Natural killer cell treated with Interleukin-12 subunit alpha and Interleukin-12 subunit beta and Interleukin-15 and Interleukin-18, amount 100 ng/mL, for 72 hours (primary cell): Measurements from ENCODE around the gene ARHGAP8. TPM values are rescaled to one million over a fixed set of nuclear protein-coding genes. Genes with fewer than 3 reads are reported as not detected.

Experiments used
- ATAC-seq, 2 donors: fragments of 150-1000 bp; cut with Tn5 transposase in 1 of 2; sonication (Bioruptor Pico), chemical (Tn5 transposase) in 1 of 2; 2 replicates each; pipeline ENCODE4 v1.10.0; 2021
- DNase-seq: peaks from one replicate; pipeline ENCODE4 v3.0.0; 2022; ENCODE audit warnings: low spot score
- H3K27ac Mint-ChIP-seq, 2 donors: 1 replicate in 1 of 2; 2 replicates in 1 of 2; pipeline ENCODE4 v1.8.0; 2022; ENCODE audit warnings: mixed read lengths in 2 of 2, mild to moderate bottlenecking in 1 of 2, moderate library complexity in 1 of 2
- H3K27me3 Mint-ChIP-seq, 2 donors: 1 replicate in 1 of 2; 2 replicates in 1 of 2; pipeline ENCODE4 v1.8.0; 2022; ENCODE audit warnings: mixed read lengths in 2 of 2
- H3K36me3 Mint-ChIP-seq: one replicate; pipeline ENCODE4 v1.8.0; 2022; ENCODE audit warnings: mixed read lengths
- H3K4me1 Mint-ChIP-seq, 2 donors: 1 replicate in 1 of 2; 2 replicates in 1 of 2; pipeline ENCODE4 v1.8.0; 2022; ENCODE audit warnings: low read depth in 2 of 2, mixed read lengths in 2 of 2, mild to moderate bottlenecking in 1 of 2
- H3K4me3 Mint-ChIP-seq: one replicate; pipeline ENCODE4 v1.8.0; 2022; ENCODE audit warnings: mixed read lengths
- H3K9me3 Mint-ChIP-seq: 2 replicates; pipeline ENCODE4 v1.8.0; 2022; ENCODE audit warnings: mixed read lengths
- total RNA-seq, 2 donors: library from RNA; stranded (reverse); gene quantifications; one replicate each; pipeline ENCODE4 v1.2.3, GENCODE V29; 2022

Gene ARHGAP8
- total RNA-seq, 2 donors from 2014 or later: 0.64 to 2.3 TPM

DNA sequence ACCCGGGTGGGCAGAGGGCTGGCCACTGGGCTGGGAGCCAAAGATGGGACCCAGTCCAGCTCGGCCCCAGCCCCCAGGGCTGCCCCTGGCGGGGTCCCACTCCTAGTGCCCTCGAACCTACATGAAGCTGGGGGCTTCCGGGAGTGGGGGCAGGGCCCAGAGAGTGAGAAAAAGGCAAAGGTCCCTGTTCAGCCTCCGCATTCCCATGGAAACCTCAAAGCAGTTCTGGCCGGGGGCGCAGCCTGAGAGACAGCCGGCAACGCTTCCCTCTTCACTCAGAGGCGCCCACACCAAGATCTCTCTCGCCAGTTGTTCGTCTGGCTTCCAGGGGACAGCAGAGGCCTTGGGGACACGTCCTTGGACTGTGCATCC is 22.4 kb upstream of the ARHGAP8 start:
- ATAC-seq (no peak), DNase-seq (no peak)
- no peaks in the 10 kb centered on the region for H3K9me3 Mint-ChIP-seq
- no peak overlapping the region for H3K4me3 Mint-ChIP-seq
- H3K36me3 Mint-ChIP-seq: no peaks in the 10 kb centered on the region
- H3K27me3 Mint-ChIP-seq: no peaks in the 10 kb centered on the region
- peak overlapping the region in 1 of 2 donors; percentile 37 for H3K27ac Mint-ChIP-seq
- H3K4me1 Mint-ChIP-seq: peaks cover 0 to 16% of the 10 kb centered on the region in 2 donors

DNA sequence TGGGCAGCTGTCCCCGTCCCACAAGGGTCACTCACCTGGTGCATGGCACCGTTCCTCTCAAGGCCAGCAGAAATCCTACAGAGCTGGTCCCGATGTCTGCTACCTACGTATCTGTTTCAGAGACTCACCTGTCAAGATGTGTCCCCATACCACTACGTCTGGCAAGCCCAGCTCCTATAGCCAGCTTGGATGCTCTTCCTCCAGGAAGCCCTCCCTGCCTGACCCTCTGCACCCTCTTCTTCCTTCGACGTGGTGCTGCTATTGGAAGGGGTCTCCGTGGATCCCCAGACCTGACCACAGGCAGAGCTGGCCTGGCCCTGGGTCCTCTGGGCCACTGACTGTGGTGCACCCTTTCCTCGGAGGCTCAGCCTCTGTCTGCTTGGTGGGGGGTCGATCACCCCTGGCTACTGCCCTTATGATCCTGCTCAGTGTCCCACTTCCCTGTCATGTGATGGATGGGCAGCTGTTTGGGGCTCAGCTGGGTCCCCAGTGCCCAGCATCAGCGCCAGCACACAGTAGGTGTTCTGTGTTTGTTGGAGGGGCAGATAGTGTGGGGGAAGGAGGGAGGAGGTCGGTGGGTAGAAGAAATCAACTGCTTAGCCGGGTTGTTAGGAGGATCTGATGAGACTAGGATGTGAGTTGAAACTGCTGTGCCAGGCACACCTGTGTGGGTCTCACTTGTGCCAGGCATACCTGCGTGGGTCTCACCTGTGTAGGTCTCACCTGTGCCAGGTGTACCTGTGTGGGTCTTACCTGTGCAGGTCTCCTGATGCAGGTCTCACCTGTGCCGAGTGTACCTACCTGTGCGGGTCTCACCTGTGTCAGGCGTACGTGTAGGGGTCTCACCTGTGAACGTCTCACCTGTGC is 21.7 kb upstream of the ARHGAP8 start:
- H3K27me3 Mint-ChIP-seq: no peaks in the 10 kb centered on the region

GRCh38 chr22:44731357-44731970 is 20.9 kb upstream of the ARHGAP8 start:
- Mint-ChIP-seq H3K27me3 (no peaks in the 10 kb centered on the region), H3K4me3 (no peak overlapping the region)

More for the DNA sequence above, 21.7 kb upstream of the ARHGAP8 start:
- Mint-ChIP-seq H3K4me1 (peaks cover 0 to 17% of the 10 kb centered on the region in 2 donors), H3K4me3 (no peak overlapping the region), H3K27ac (peak overlapping the region in 1 of 2 donors; percentile 61), H3K9me3 (no peaks in the 10 kb centered on the region), H3K36me3 (no peaks in the 10 kb centered on the region)
- no peak for ATAC-seq
- no peak for DNase-seq

DNA sequence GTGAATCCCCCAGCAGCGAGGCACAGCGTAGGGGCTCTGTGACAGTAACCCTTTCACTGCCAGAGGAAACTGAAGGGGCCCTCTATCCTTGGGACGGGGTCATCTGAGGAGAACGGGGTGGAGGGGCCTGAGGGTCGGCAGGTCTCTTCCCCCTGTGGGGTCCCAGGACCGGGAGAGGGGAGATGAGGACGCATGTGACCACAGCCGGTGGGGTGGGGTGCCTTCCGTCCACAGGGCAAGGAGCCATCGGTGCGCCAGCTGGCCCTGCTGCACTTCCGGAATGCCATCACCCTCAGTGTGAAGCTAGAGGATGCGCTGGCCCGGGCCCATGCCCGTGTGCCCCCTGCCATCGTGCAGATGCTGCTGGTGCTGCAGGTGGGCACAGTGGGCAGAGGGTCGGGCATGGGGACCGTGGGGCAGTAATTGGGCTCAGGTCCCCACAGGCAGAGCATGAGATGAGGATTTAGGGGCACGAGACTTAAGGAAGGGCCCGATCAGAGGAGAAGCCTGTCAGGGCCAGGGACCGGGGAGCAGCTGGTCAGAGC is 20.3 kb upstream of the ARHGAP8 start:
- Mint-ChIP-seq H3K4me1 (peaks cover 0 to 23% of the 10 kb centered on the region in 2 donors), H3K36me3 (no peaks in the 10 kb centered on the region), H3K4me3 (no peak overlapping the region), H3K9me3 (no peaks in the 10 kb centered on the region), H3K27me3 (no peaks in the 10 kb centered on the region), H3K27ac (no peak overlapping the region)
- ATAC-seq (no peak), DNase-seq (no peak)

More at GRCh38 chr22:44731357-44731970, 20.9 kb upstream of the ARHGAP8 start:
- H3K9me3 Mint-ChIP-seq: no peaks in the 10 kb centered on the region
- DNase-seq: no peak
- H3K27ac Mint-ChIP-seq: no peak overlapping the region
- H3K36me3 Mint-ChIP-seq: no peaks in the 10 kb centered on the region
- no peak for ATAC-seq
- peaks cover 0 to 23% of the 10 kb centered on the region in 2 donors for H3K4me1 Mint-ChIP-seq

- peaks cover 0 to 20% of the 10 kb centered on the region in 2 donors for H3K4me1 Mint-ChIP-seq
- no peaks in the 10 kb centered on the region for H3K9me3 Mint-ChIP-seq
Measured at GRCh38 chr22:44732661-44733060, 19.7 kb upstream of the ARHGAP8 start.

DNA sequence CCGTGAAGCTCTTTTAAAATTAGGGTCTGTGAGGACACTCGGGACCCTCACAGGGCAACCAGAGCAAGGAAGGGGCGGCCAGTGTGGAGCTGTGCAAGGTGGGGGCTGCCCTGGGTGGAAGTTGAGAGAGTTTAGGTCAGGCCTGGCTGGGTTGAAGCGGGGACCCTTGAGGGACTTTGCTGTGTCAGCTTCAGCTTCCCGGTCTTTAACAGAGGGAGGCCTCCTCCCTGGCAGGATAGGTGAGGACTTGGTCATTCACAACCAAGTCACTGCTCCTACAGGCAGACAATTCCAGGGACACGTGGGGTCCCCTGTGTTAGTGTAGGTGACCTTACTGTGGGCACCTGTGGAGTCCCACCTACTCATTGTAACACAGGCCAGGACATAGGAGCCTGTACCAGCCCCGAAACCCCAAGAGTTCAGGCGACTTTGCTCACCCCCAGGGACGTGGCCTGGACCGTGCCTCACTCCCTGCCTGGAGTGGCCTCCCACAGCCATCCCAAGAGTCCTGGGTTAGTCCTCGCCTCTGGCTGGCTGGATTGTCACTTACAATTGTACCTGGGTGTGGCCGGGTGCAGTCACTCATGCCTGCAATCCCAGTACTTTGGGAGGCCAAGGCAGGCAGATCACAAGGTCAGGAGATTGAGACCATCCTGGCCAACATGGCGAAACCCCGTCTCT is 18.8 kb upstream of the ARHGAP8 start:
- Mint-ChIP-seq H3K4me1 (peaks cover 0 to 16% of the 10 kb centered on the region in 2 donors), H3K4me3 (no peak overlapping the region), H3K9me3 (no peaks in the 10 kb centered on the region), H3K27me3 (no peaks in the 10 kb centered on the region), H3K36me3 (no peaks in the 10 kb centered on the region), H3K27ac (no peak overlapping the region)
- DNase-seq (no peak), ATAC-seq (no peak)

More at GRCh38 chr22:44732661-44733060, 19.7 kb upstream of the ARHGAP8 start:
- no peak overlapping the region for H3K4me3 Mint-ChIP-seq
- no peaks in the 10 kb centered on the region for H3K36me3 Mint-ChIP-seq
- no peaks in the 10 kb centered on the region for H3K27me3 Mint-ChIP-seq
- ATAC-seq: no peak
- DNase-seq: no peak
- H3K27ac Mint-ChIP-seq: no peak overlapping the region

- Mint-ChIP-seq H3K27me3 (no peaks in the 10 kb centered on the region), H3K36me3 (no peaks in the 10 kb centered on the region), H3K4me3 (no peak overlapping the region), H3K27ac (no peak overlapping the region), H3K4me1 (peaks cover 0 to 12% of the 10 kb centered on the region in 2 donors), H3K9me3 (no peaks in the 10 kb centered on the region)
- DNase-seq (no peak), ATAC-seq (no peak)
Measured at GRCh38 chr22:44734278-44734677, 18.1 kb upstream of the ARHGAP8 start.

- no peak overlapping the region for H3K27ac Mint-ChIP-seq
- no peaks in the 10 kb centered on the region for H3K27me3 Mint-ChIP-seq
- no peak overlapping the region for H3K4me3 Mint-ChIP-seq
- DNase-seq (no peak), ATAC-seq (no peak)
- peaks cover 0 to 12% of the 10 kb centered on the region in 2 donors for H3K4me1 Mint-ChIP-seq
- H3K9me3 Mint-ChIP-seq: no peaks in the 10 kb centered on the region
- H3K36me3 Mint-ChIP-seq: no peaks in the 10 kb centered on the region
Measured at GRCh38 chr22:44734801-44735517, 17.4 kb upstream of the ARHGAP8 start.

- ATAC-seq (peak; percentile 67 to 80), DNase-seq (peak; percentile 82)
- no peak overlapping the region for H3K27ac Mint-ChIP-seq
- no peaks in the 10 kb centered on the region for H3K27me3 Mint-ChIP-seq
- H3K9me3 Mint-ChIP-seq: no peaks in the 10 kb centered on the region
- H3K36me3 Mint-ChIP-seq: no peaks in the 10 kb centered on the region
- peaks cover 0 to 7% of the 10 kb centered on the region in 2 donors for H3K4me1 Mint-ChIP-seq
- no peak overlapping the region for H3K4me3 Mint-ChIP-seq
Measured at GRCh38 chr22:44735518-44736428, 16.6 kb upstream of the ARHGAP8 start.

- H3K4me3 Mint-ChIP-seq: no peak overlapping the region
- DNase-seq (no peak), ATAC-seq (no peak)
- H3K4me1 Mint-ChIP-seq: peaks cover 0 to 6% of the 10 kb centered on the region in 2 donors
- H3K27me3 Mint-ChIP-seq: no peaks in the 10 kb centered on the region
- H3K27ac Mint-ChIP-seq: no peak overlapping the region
- no peaks in the 10 kb centered on the region for H3K36me3 Mint-ChIP-seq
- no peaks in the 10 kb centered on the region for H3K9me3 Mint-ChIP-seq
Measured at GRCh38 chr22:44736581-44737405, 15.6 kb upstream of the ARHGAP8 start.

GRCh38 chr22:44737406-44738346 is 14.7 kb upstream of the ARHGAP8 start:
- ATAC-seq (no peak), DNase-seq (no peak)
- Mint-ChIP-seq H3K9me3 (no peaks in the 10 kb centered on the region), H3K27ac (no peak overlapping the region), H3K4me1 (peaks cover 0 to 6% of the 10 kb centered on the region in 2 donors), H3K4me3 (no peak overlapping the region), H3K36me3 (no peaks in the 10 kb centered on the region), H3K27me3 (no peaks in the 10 kb centered on the region)
